Ecto neural progenitor cell (in vitro differentiated cells): ENCODE measurements around the gene DISP3.

Source experiments
- DNase-seq: peaks from one replicate; pipeline ENCODE4 v3.0.0-alpha.2; 2018; ENCODE audit warnings: low spot score

DISP3 gene

DNA sequence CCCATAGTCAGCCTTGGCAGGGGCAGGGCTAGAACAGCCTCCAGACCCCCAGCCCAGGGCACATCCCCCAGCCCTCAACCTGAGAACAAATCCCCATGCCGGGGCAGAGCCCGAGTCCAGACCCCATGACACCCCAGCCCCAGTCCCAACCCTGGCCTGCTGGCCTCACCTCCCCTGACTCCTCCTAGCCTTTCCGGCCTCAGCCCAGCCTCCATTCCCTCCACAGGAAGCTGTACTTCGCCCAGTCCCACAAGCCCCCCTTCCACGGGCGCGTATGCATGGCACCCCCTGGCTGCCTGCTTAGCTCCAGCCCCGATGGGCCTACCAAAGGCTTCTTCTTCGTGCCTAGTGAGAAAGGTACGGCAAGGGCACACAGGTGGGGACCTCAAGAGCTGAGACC is 50.4 kb downstream of the DISP3 start:
- no peak for DNase-seq

GRCh38 chr1:11529763-11530730 is 51.1 kb downstream of the DISP3 start:
- no peak for DNase-seq

DNA sequence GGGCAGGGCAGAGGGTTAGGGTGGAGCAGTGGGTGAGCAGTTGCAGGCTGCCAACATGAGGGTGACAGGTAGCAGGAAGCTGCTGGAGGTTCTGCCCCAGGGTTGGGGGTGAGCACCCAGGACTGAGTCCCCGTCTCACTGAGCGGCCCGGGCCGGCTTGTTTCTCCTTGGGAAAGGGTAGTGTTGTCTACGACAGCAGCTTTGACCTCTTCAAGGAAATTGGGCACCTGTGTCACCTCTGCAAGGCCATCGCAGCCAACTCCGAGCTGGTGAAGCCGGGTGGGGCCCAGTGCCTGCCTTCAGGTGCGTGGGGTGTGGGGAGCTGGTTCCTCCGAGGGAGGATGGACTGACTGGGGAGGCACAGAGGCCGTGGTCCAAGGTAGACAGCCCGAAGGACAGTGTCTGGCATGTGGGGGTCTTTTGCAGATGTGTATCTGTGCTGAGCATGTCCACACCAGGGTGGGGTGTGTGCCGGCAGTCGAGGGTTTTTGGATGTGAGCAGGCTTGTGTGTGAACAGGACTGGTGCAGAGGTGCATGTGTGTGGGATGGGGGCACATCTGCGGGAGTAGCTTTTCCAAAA is 51.9 kb downstream of the DISP3 start:
- DNase-seq, result no peak

GRCh38 chr1:11531314-11531870 is 52.4 kb downstream of the DISP3 start:
- no peak for DNase-seq

GRCh38 chr1:11531943-11532342 is 53.0 kb downstream of the DISP3 start:
- no peak for DNase-seq

GRCh38 chr1:11533790-11534787 is 55.1 kb downstream of the DISP3 start:
- no peak for DNase-seq

- no peak for DNase-seq
Observed at GRCh38 chr1:11534846-11535245, 55.9 kb downstream of the DISP3 start.

GRCh38 chr1:11535316-11535715 is 56.4 kb downstream of the DISP3 start:
- DNase-seq, result no peak

- no peak for DNase-seq
Observed at GRCh38 chr1:11535761-11536572, 57.0 kb downstream of the DISP3 start.

DNA sequence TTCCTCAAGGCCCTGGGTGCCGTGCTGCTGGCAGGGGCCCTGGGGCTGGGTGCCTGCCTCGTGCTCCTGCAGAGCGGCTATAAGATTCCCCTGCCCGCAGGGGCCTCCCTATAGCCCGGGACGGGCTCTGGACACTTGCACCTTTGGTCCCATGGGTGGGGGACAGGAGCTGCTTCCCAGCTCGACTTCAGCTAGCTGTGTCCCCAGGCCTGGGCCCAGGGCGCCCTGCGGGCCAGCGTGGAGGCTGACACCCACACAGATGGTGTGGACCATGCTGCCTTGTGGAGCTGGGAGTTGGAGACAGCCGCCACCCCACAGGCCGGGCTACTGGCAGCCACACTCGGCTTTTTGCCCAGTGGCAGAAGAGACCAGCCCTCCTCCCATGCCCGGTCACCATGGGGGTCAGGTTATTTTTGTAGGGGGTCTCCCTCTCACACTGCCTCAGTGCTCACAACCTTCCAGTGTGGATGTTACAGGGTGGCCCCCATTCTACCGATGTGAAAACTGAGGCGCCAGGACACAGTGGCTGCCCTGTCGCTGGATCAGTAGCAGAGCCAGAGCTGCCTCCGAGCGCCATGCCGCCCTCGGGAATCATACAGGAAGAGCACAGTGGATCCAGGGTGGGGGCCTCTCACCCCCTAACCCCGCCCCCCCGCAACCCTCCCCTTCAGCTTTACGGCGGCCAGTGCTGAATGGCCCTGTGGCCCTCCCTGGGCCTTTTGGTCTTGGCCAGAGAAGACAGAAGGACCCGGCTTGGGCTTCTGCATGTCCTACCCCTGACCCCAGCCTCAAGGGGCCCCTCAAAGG is 57.8 kb downstream of the DISP3 start:
- DNase-seq, result no peak

DNA sequence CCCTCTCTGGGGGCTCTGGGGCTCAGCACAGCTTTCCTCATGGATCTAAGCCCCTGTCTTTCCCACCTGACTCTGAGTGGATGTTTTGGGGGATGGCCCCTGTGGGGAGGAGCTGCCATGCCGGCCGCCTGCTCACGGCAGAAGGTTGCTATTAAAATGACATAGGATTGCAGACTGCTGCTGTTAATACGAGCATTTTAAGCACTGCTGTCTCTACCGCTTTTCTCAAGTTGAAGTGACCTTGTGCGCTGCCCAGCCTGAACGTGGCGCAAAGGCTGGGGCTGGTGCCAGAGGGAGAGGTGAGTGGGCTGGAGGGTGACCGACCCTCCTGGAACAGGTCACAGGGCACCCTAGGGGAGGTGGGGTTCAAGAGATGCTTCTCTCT is 58.4 kb downstream of the DISP3 start:
- no peak for DNase-seq

- no peak for DNase-seq
Observed at GRCh38 chr1:11537854-11538591, 59.1 kb downstream of the DISP3 start.

DNA sequence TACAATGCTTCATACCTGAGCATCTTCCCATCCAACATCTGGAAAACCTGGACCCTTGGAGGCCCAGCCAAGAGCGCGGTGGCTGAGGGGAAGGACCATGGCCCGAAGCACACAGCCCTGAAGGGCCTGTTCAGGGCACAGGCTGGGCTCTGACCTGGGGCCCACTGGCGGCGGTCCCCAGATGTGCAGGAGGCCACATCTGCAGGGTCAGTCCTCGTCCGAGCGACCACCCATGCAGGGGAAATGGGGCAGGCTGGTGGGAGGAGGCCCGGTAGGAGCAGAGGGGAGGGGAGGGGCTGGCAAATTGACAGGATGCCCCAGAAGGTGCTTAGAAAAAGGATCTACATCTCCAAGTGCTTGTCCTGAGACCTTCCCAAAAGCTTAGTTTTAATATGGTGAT is 59.9 kb downstream of the DISP3 start:
- no peak for DNase-seq

- DNase-seq, result no peak
Observed at GRCh38 chr1:11539850-11540772, 61.2 kb downstream of the DISP3 start.

GRCh38 chr1:11540773-11541160 is 61.8 kb downstream of the DISP3 start:
- DNase-seq, result no peak

DNA sequence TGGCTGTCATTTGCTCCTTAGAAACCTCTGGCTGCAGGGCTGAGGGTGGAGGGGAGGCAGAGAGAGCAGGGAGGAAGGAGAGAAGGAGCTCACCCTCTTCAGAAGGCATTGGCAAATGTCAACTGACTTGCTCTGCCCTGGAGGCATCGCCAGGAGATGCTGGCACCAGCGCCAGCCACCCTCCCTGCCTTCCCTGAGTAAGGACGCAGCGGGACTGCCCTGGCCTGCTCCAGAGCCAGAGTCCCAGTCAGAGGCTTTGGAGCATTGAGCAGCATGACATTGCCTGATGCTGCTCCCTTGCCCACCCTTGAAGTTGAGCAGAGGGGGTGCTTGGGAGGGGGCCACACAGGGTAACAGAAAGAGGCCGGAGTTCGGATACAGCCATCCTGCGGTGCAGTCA is 62.3 kb downstream of the DISP3 start:
- DNase-seq, result no peak

- DNase-seq, result no peak
Observed at GRCh38 chr1:11541956-11542355, 63.0 kb downstream of the DISP3 start.

DNA sequence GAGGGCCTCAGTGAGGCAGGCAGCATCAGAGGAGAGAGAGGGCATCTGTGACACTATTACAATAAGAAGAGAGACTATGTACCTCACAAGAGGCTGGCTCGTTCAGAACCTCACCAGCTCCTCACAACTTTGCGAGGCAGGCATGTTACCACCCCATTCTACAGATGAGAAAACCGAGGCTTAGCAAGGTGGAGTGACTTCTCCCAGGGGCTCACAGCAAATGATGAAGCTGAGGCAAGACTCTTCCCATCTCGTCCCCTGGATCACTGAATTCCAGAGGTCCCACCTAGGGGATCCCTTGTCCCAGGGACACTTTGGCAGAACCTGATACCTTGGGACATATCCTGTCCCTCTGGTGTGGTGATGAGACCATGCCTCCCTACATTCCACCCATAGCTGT is 64.4 kb downstream of the DISP3 start:
- DNase-seq, result no peak
